IMR-90 (cell line): ENCODE measurements around the gene ARHGEF26. TPM values are rescaled to one million over a fixed set of nuclear protein-coding genes. Genes with fewer than 3 reads are reported as not detected.

Experiments used
- ATAC-seq: fragments of 200-7000 bp; cut with Tn5 transposase; 2 replicates; pipeline ENCODE4 v1.9.1; 2020; ENCODE audit warnings: low read depth, mild to moderate bottlenecking, moderate library complexity
- BruUV-seq: library from RNA; stranded (reverse); fragments of 400-500 nt; replicated peaks from 2 replicates; lab custom pipeline; 2021; lab: Mats Ljungman, UMichigan
- CTCF ChIA-PET: fragments of 300-600 bp; formaldehyde crosslinking; extraction: SDS; loops from one replicate; lab custom pipeline; 2021; ENCODE audit warnings: antibody characterized with exemption; lab: Yijun Ruan, JAX
- POLR2A ChIA-PET: fragments of 300-600 bp; sonication (Branson Sonifier 250); formaldehyde crosslinking; loops from one replicate; lab custom pipeline; 2022; ENCODE audit warnings: antibody characterized with exemption; ENCODE audit not compliant: unreplicated experiment; lab: Charles Lee
- DNase-seq: peaks from one replicate; pipeline ENCODE4 v3.0.0; 2013
- H2AFZ ChIP-seq: replicated peaks from 2 replicates; pipeline ENCODE3; 2013; ENCODE audit warnings: low read length, mild to moderate bottlenecking; ENCODE audit not compliant: poor library complexity
- H2AK5ac ChIP-seq: 2 replicates; pipeline ENCODE4 v1.6.1; 2013; ENCODE audit warnings: low read depth, low read length, inconsistent platforms
- H2AK9ac ChIP-seq: replicated peaks from 2 replicates; pipeline ENCODE3; 2013; ENCODE audit warnings: mild to moderate bottlenecking, low read depth, low read length, moderate library complexity; ENCODE audit not compliant: poor library complexity
- H2BK120ac ChIP-seq: 2 replicates; pipeline ENCODE4 v1.6.1; 2013; ENCODE audit warnings: low read depth, low read length, inconsistent platforms
- H2BK15ac ChIP-seq: 3 replicates; pipeline ENCODE4 v1.6.1; 2013; ENCODE audit warnings: low read depth, low read length, inconsistent platforms
- H2BK20ac ChIP-seq: 2 replicates; pipeline ENCODE4 v1.6.1; 2013; ENCODE audit warnings: low read depth, mild to moderate bottlenecking, inconsistent platforms, low read length, moderate library complexity
- H2BK5ac ChIP-seq: 2 replicates; pipeline ENCODE4 v1.6.1; 2013; ENCODE audit warnings: mild to moderate bottlenecking, low read depth, low read length, inconsistent platforms; ENCODE audit not compliant: poor library complexity, severe bottlenecking
- H3K14ac ChIP-seq: replicated peaks from 2 replicates; pipeline ENCODE4 v1.6.1; 2013; ENCODE audit warnings: low read depth, low read length, inconsistent platforms
- H3K18ac ChIP-seq: 2 replicates; pipeline ENCODE4 v1.6.1; 2013; ENCODE audit warnings: low read depth, low read length, control low read depth
- H3K23ac ChIP-seq: 2 replicates; pipeline ENCODE4 v1.6.1; 2013; ENCODE audit warnings: low read depth, low read length, inconsistent platforms
- H3K27ac ChIP-seq: 2 replicates; pipeline ENCODE4 v1.5.1; 2013; ENCODE audit warnings: mild to moderate bottlenecking, control low read depth, low read length; ENCODE audit not compliant: insufficient read depth
- H3K27me3 ChIP-seq: 2 replicates; pipeline ENCODE4 v1.6.1; 2013; ENCODE audit warnings: low read length; ENCODE audit not compliant: control insufficient read depth, insufficient read depth
- H3K36me3 ChIP-seq: 2 replicates; pipeline ENCODE4 v1.6.1; 2013; ENCODE audit warnings: low read length, mixed read lengths; ENCODE audit not compliant: control insufficient read depth, insufficient read depth
- H3K4ac ChIP-seq: 2 replicates; pipeline ENCODE4 v1.6.1; 2013; ENCODE audit warnings: low read depth, low read length, inconsistent platforms
- H3K4me1 ChIP-seq: 2 replicates; pipeline ENCODE4 v1.6.1; 2013; ENCODE audit warnings: low read length, mixed read lengths; ENCODE audit not compliant: control insufficient read depth, insufficient read depth
- H3K4me2 ChIP-seq: 2 replicates; pipeline ENCODE4 v1.6.1; 2013; ENCODE audit warnings: low read depth, mild to moderate bottlenecking, control low read depth, low read length, moderate library complexity
- H3K4me3 ChIP-seq: 2 replicates; pipeline ENCODE4 v1.5.1; 2013; ENCODE audit warnings: low read depth, mild to moderate bottlenecking, control low read depth, low read length, moderate library complexity; ENCODE audit not compliant: insufficient read depth
- H3K56ac ChIP-seq: 2 replicates; pipeline ENCODE4 v1.6.1; 2013; ENCODE audit warnings: low read length, inconsistent platforms; ENCODE audit not compliant: insufficient read depth; ENCODE audit errors: extremely low read depth
- H3K79me1 ChIP-seq, 2 experiments: 2 replicates each; pipeline ENCODE4 v1.6.1; 2013; ENCODE audit warnings: low read length in 2 of 2, inconsistent platforms in 1 of 2, low read depth in 1 of 2
- H3K9ac ChIP-seq: 2 replicates; pipeline ENCODE4 v1.6.1; 2013; ENCODE audit warnings: low read depth, low read length, control low read depth
- H3K9me1 ChIP-seq: 2 replicates; pipeline ENCODE4 v1.6.1; 2013; ENCODE audit warnings: low read length, inconsistent platforms; ENCODE audit not compliant: insufficient read depth
- H3K9me3 ChIP-seq: 2 replicates; pipeline ENCODE4 v1.6.1; 2013; ENCODE audit warnings: low read length; ENCODE audit not compliant: control insufficient read depth, insufficient read depth
- H4K20me1 ChIP-seq: 2 replicates; pipeline ENCODE4 v1.6.1; 2013; ENCODE audit warnings: low read length, inconsistent platforms; ENCODE audit not compliant: insufficient read depth
- H4K5ac ChIP-seq: 2 replicates; pipeline ENCODE4 v1.6.1; 2013; ENCODE audit warnings: mild to moderate bottlenecking, low read depth, low read length, control low read depth
- H4K8ac ChIP-seq, 2 experiments: 2 replicates each; pipeline ENCODE4 v1.6.1; 2013; ENCODE audit warnings: low read depth in 2 of 2, low read length in 2 of 2, control low read depth in 1 of 2, inconsistent platforms in 1 of 2
- H4K91ac ChIP-seq: 2 replicates; pipeline ENCODE4 v1.6.1; 2013; ENCODE audit warnings: low read depth, low read length, inconsistent platforms; ENCODE audit not compliant: insufficient read depth
- BHLHE40 ChIP-seq: fragments of 150-350 bp; IDR thresholded peaks from 2 replicates; pipeline ENCODE4 v1.6.1; 2016; ENCODE audit warnings: mild to moderate bottlenecking, low read depth, low read length
- CEBPB ChIP-seq: IDR thresholded peaks from 2 replicates; pipeline ENCODE4 v1.6.1; 2012; ENCODE audit warnings: low read depth, low read length, improper control_type of control experiment
- CHD1 ChIP-seq: IDR thresholded peaks from 2 replicates; pipeline ENCODE4 v1.6.1; 2012; ENCODE audit warnings: low read depth, low read length, improper control_type of control experiment
- CTCF ChIP-seq: conservative IDR thresholded peaks from 2 replicates; pipeline ENCODE4 v1.5.1; 2012; ENCODE audit warnings: mild to moderate bottlenecking, low read depth, low read length, improper control_type of control experiment
- ELK1 ChIP-seq: fragments of 150-350 bp; IDR thresholded peaks from 2 replicates; pipeline ENCODE4 v1.6.1; 2016; ENCODE audit warnings: low read depth, mild to moderate bottlenecking, low read length, moderate library complexity, borderline replicate concordance
- FOS ChIP-seq: fragments of 150-350 bp; IDR thresholded peaks from 2 replicates; pipeline ENCODE4 v1.6.1; 2016; ENCODE audit warnings: low read depth, low read length
- MAFK ChIP-seq: IDR thresholded peaks from 2 replicates; pipeline ENCODE4 v1.6.1; 2012; ENCODE audit warnings: low read depth, low read length, improper control_type of control experiment
- MAZ ChIP-seq: IDR thresholded peaks from 2 replicates; pipeline ENCODE4 v1.6.1; 2012; ENCODE audit warnings: low read depth, mild to moderate bottlenecking, low read length, improper control_type of control experiment, moderate library complexity, borderline replicate concordance
- MXI1 ChIP-seq: IDR thresholded peaks from 2 replicates; pipeline ENCODE4 v1.6.1; 2012; ENCODE audit warnings: low read depth, mild to moderate bottlenecking, low read length, moderate library complexity, borderline replicate concordance
- NFE2L2 ChIP-seq: fragments of 150-350 bp; IDR thresholded peaks from 2 replicates; pipeline ENCODE4 v1.6.1; 2016; ENCODE audit warnings: low read depth, mild to moderate bottlenecking, low read length
- POLR2A ChIP-seq: IDR thresholded peaks from 2 replicates; pipeline ENCODE4 v1.6.1; 2012; ENCODE audit warnings: mild to moderate bottlenecking, low read depth, low read length
- RAD21 ChIP-seq: IDR thresholded peaks from 2 replicates; pipeline ENCODE4 v1.6.1; 2012; ENCODE audit warnings: low read length, improper control_type of control experiment
- RCOR1 ChIP-seq: IDR thresholded peaks from 2 replicates; pipeline ENCODE4 v1.6.1; 2012; ENCODE audit warnings: mild to moderate bottlenecking, low read length, improper control_type of control experiment; ENCODE audit not compliant: insufficient replicate concordance
- RFX5 ChIP-seq: IDR thresholded peaks from 2 replicates; pipeline ENCODE4 v1.8.0; 2012; ENCODE audit warnings: low read depth, mild to moderate bottlenecking, low read length, moderate library complexity
- SMC3 ChIP-seq: fragments of 150-350 bp; IDR thresholded peaks from 2 replicates; pipeline ENCODE4 v1.6.1; 2016; ENCODE audit warnings: low read depth, mild to moderate bottlenecking, antibody characterized with exemption, low read length, moderate library complexity
- USF2 ChIP-seq: fragments of 150-350 bp; IDR thresholded peaks from 2 replicates; pipeline ENCODE4 v1.6.1; 2017; ENCODE audit warnings: mild to moderate bottlenecking, antibody characterized with exemption, low read length, low read depth
- WGBS, 2 experiments: methylation state at CpG; one replicate each; pipeline versions ENCODE4 v1.1.5 to v1.1.7; 2013; ENCODE audit warnings: missing lambda C conversion rate in 2 of 2; ENCODE audit not compliant: insufficient read length in 1 of 2; ENCODE audit errors: extremely low coverage in 2 of 2; 5-methylcytosine and 5-hydroxymethylcytosine counted together
- dilution Hi-C: fragments of 300-500 bp; cut with HindIII; formaldehyde crosslinking; loops from one replicate; pipeline ENCODE4 v1.14.3; 2018; ENCODE audit warnings: low sequenced_read_pairs; ENCODE audit not compliant: unreplicated experiment
- in situ Hi-C: fragments of 300-500 bp; cut with MboI; formaldehyde crosslinking; loops from 3 replicates; pipeline ENCODE4 v1.14.3; 2019; ENCODE audit warnings: low sequenced_read_pairs, inconsistent platforms, mixed read lengths
- intact Hi-C: fragments of 100-400 bp; cut with micrococcal nuclease; formaldehyde crosslinking; loops from 2 replicates; pipeline ENCODE4 v1.10.0; 2022
- polyA plus RNA-seq, 3 experiments: library from polyadenylated mRNA; depleted of rRNA; stranded (reverse); fragments of >200 nt; gene quantifications; 2 replicates each; pipeline ENCODE4 v1.2.3, GENCODE V29; 2012; ENCODE audit warnings: low replicate concordance in 1 of 3
- total RNA-seq: library from RNA; depleted of rRNA; stranded (reverse); fragments of >200 nt; gene quantifications from 2 replicates; pipeline ENCODE4 v1.2.3, GENCODE V29; 2012

Gene ARHGEF26
- total and polyA plus RNA-seq, 2 of the 4 experiments (the other 2 are of a cell fraction), result 2.0 to 2.3 TPM

- Histone ChIP-seq H3K4ac (no peak overlapping the region), H2BK15ac (no peak overlapping the region), H4K91ac (no peak overlapping the region), H3K27ac (no peak overlapping the region), H3K9ac (no peak overlapping the region), H3K9me1 (no peaks in the 10 kb centered on the region), H4K5ac (no peak overlapping the region), H3K56ac (no peak overlapping the region), H3K36me3 (no peaks in the 10 kb centered on the region), H3K4me2 (no peak overlapping the region), H3K79me1 (no peaks in the 10 kb centered on the region), H3K14ac (no peak overlapping the region), H3K4me3 (no peak overlapping the region), H3K27me3 (no peaks in the 10 kb centered on the region; the same call in 1 of the 2 replicates), H2AK9ac (no peak overlapping the region), H3K23ac (no peak overlapping the region), H2BK120ac (no peak overlapping the region), H3K18ac (no peak overlapping the region), H4K20me1 (no peaks in the 10 kb centered on the region), H2BK5ac (no peak overlapping the region), H3K9me3 (no peaks in the 10 kb centered on the region), H2AFZ (no peak overlapping the region), H4K8ac (no peak overlapping the region), H2AK5ac (no peak overlapping the region), H3K4me1 (no peaks in the 10 kb centered on the region; the same call in 1 of the 2 replicates), H2BK20ac (no peak overlapping the region)
- CTCF ChIA-PET, result interaction anchor here (0.6 kb wide), 1 partner anchor 497 kb away, joined by 3 read pairs; no protein-coding TSS in a partner anchor
- ATAC-seq (no peak), DNase-seq (no peak)
- BruUV-seq, result no TSS peak
- intact Hi-C loops, result no loop called here
- no peak for TF ChIP-seq USF2
- no peak for TF ChIP-seq RAD21
- no peak for TF ChIP-seq ELK1
- no peak for TF ChIP-seq CTCF
- TF ChIP-seq SMC3, result no peak
- TF ChIP-seq NFE2L2, result no peak
- TF ChIP-seq RFX5, result no peak
- no peak for TF ChIP-seq FOS
- no peak for TF ChIP-seq MAZ
- TF ChIP-seq CEBPB, result no peak
- no peak for TF ChIP-seq BHLHE40
- no peak for TF ChIP-seq CHD1
- TF ChIP-seq RCOR1, result no peak
- TF ChIP-seq POLR2A, result no peak
- no peak for TF ChIP-seq MXI1
- no peak for TF ChIP-seq MAFK
- no CpG with 5 or more reads among the region's 2 CpGs for WGBS, 2 experiments
- dilution Hi-C loops, result no loop called here
- POLR2A ChIA-PET, result no interaction called here
- in situ Hi-C loops, result no loop called here
Measured at GRCh38 chr3:154126651-154127050, 5.5 kb downstream of the ARHGEF26 start.
